Trophoblast cell (in vitro differentiated cells and primary cell): ENCODE results near the gene GSG1L.

Experiments used
- DNase-seq, 2 donors: peaks; one replicate each; pipeline ENCODE4 v3.0.0-alpha.2; 2016
- H2AFZ ChIP-seq: 2 replicates; pipeline ENCODE4 v1.6.1; 2013; ENCODE audit warnings: low read length, moderate library complexity, mild to moderate bottlenecking; ENCODE audit not compliant: insufficient read depth, poor library complexity
- H2AK5ac ChIP-seq: 2 replicates; pipeline ENCODE4 v1.6.1; 2013; ENCODE audit warnings: mild to moderate bottlenecking, low read length
- H2BK120ac ChIP-seq: 2 replicates; pipeline ENCODE4 v1.6.1; 2013; ENCODE audit warnings: low read length, mild to moderate bottlenecking, moderate library complexity; ENCODE audit not compliant: insufficient read depth, poor library complexity
- H2BK12ac ChIP-seq: 2 replicates; pipeline ENCODE4 v1.6.1; 2013; ENCODE audit warnings: mild to moderate bottlenecking, low read length, moderate library complexity
- H2BK5ac ChIP-seq: 2 replicates; pipeline ENCODE4 v1.6.1; 2013; ENCODE audit warnings: low read length, low read depth, moderate library complexity, mild to moderate bottlenecking; ENCODE audit not compliant: poor library complexity
- H3K14ac ChIP-seq: 2 replicates; pipeline ENCODE4 v1.6.1; 2013; ENCODE audit warnings: mild to moderate bottlenecking, low read length
- H3K18ac ChIP-seq: 2 replicates; pipeline ENCODE4 v1.6.1; 2013; ENCODE audit warnings: mild to moderate bottlenecking, low read length
- H3K23ac ChIP-seq: 2 replicates; pipeline ENCODE4 v1.6.1; 2013; ENCODE audit warnings: low read length
- H3K27ac ChIP-seq: 2 replicates; pipeline ENCODE4 v1.5.1; 2013; ENCODE audit warnings: low read depth, mild to moderate bottlenecking, inconsistent platforms, low read length, moderate library complexity
- H3K27me3 ChIP-seq: 2 replicates; pipeline ENCODE4 v1.6.1; 2013; ENCODE audit warnings: inconsistent platforms, mild to moderate bottlenecking, low read length, moderate library complexity; ENCODE audit not compliant: insufficient read depth
- H3K36me3 ChIP-seq, 2 experiments: 1 replicate in 1 of 2; 2 replicates in 1 of 2; pipeline ENCODE4 v1.6.1; 2013; ENCODE audit warnings: low read length in 2 of 2, mild to moderate bottlenecking in 2 of 2, moderate library complexity in 1 of 2; ENCODE audit not compliant: insufficient read depth in 2 of 2, control insufficient read depth in 1 of 2
- H3K4ac ChIP-seq: 2 replicates; pipeline ENCODE4 v1.6.1; 2013; ENCODE audit warnings: low read depth, mild to moderate bottlenecking, low read length, moderate library complexity
- H3K4me1 ChIP-seq, 2 experiments: 1 replicate in 1 of 2; 2 replicates in 1 of 2; pipeline ENCODE4 v1.6.1; 2013; ENCODE audit warnings: low read length in 2 of 2, mild to moderate bottlenecking in 2 of 2, moderate library complexity in 1 of 2; ENCODE audit not compliant: insufficient read depth in 2 of 2, control insufficient read depth in 1 of 2
- H3K4me2 ChIP-seq: 2 replicates; pipeline ENCODE4 v1.6.1; 2013; ENCODE audit warnings: inconsistent platforms, mild to moderate bottlenecking, low read length, moderate library complexity
- H3K4me3 ChIP-seq: 2 replicates; pipeline ENCODE4 v1.5.1; 2013; ENCODE audit warnings: mild to moderate bottlenecking, low read depth, low read length, inconsistent platforms
- H3K79me1 ChIP-seq: one replicate; pipeline ENCODE4 v1.6.1; 2013; ENCODE audit warnings: low read length
- H3K79me2 ChIP-seq: 2 replicates; pipeline ENCODE4 v1.6.1; 2013; ENCODE audit warnings: low read length, mild to moderate bottlenecking; ENCODE audit not compliant: control insufficient read depth, insufficient read depth, poor library complexity
- H3K9ac ChIP-seq: 2 replicates; pipeline ENCODE4 v1.6.1; 2013; ENCODE audit warnings: mild to moderate bottlenecking, low read length
- H3K9me3 ChIP-seq: 2 replicates; pipeline ENCODE4 v1.6.1; 2013; ENCODE audit warnings: low read depth, mild to moderate bottlenecking, control low read depth, inconsistent platforms, low read length; ENCODE audit not compliant: insufficient read depth
- H4K12ac ChIP-seq: 2 replicates; pipeline ENCODE4 v1.6.1; 2013; ENCODE audit warnings: low read depth, mild to moderate bottlenecking, low read length, moderate library complexity
- H4K8ac ChIP-seq: 2 replicates; pipeline ENCODE4 v1.6.1; 2013; ENCODE audit warnings: low read depth, mild to moderate bottlenecking, low read length, moderate library complexity
- H4K91ac ChIP-seq: one replicate; pipeline ENCODE4 v1.6.1; 2013; ENCODE audit warnings: low read depth, mild to moderate bottlenecking, low read length, moderate library complexity
- WGBS: extraction: QIAGEN DNeasy Blood & Tissue Kit; methylation state at CpG from one replicate; pipeline ENCODE4 v1.1.7; 2013; ENCODE audit warnings: missing lambda C conversion rate; ENCODE audit not compliant: insufficient read length, insufficient coverage; ENCODE audit errors: extremely low coverage; 5-methylcytosine and 5-hydroxymethylcytosine counted together

GSG1L gene

DNA sequence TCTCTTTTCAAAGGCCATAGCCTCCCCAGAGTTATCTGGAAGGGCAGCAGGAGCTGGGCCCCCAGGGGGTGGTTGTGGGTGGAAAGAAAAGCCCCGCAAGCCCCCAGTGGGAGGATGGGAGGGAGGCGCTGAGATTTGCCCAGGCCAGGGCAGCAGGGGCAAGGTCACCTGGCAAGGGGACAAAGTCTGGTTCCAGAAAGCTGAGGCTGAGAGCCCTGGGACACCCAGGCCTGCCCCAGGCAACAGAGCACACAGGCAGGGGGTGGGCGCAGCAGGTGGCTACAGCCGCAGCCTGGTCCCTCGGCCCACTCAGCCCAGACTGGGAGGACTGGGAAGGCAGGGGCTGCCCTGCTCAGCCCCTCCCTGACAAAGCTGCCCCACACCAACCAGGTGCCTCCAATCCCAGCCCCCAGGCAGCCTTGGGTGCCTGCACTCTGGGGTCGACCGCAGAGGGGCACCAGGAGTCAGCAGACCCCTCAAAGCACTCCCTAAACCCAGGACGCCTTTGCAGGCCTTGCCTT, 23.7 kb upstream of the GSG1L start:
- Histone ChIP-seq H2AFZ (no peak overlapping the region), H3K14ac (no peak overlapping the region), H3K36me3 (no peaks in the 10 kb centered on the region), H3K27ac (no peak overlapping the region), H2BK5ac (no peak overlapping the region), H4K8ac (no peak overlapping the region), H4K91ac (no peak overlapping the region), H3K27me3 (no peaks in the 10 kb centered on the region), H3K23ac (no peak overlapping the region), H2BK12ac (no peak overlapping the region), H2BK120ac (no peak overlapping the region), H3K4me2 (no peak overlapping the region), H3K79me2 (peaks cover 3% of the 10 kb centered on the region), H3K9me3 (peaks cover 7% of the 10 kb centered on the region), H3K9ac (no peak overlapping the region), H2AK5ac (no peak overlapping the region), H3K4ac (no peak overlapping the region), H3K79me1 (peaks cover 6% of the 10 kb centered on the region), H3K4me3 (no peak overlapping the region), H4K12ac (no peak overlapping the region), H3K18ac (no peak overlapping the region), H3K4me1 (peaks cover 16 to 19% of the 10 kb centered on the region in 2 experiments)
- no CpG with 5 or more reads among the region's 8 CpGs for WGBS
- DNase-seq, result no peak

DNA sequence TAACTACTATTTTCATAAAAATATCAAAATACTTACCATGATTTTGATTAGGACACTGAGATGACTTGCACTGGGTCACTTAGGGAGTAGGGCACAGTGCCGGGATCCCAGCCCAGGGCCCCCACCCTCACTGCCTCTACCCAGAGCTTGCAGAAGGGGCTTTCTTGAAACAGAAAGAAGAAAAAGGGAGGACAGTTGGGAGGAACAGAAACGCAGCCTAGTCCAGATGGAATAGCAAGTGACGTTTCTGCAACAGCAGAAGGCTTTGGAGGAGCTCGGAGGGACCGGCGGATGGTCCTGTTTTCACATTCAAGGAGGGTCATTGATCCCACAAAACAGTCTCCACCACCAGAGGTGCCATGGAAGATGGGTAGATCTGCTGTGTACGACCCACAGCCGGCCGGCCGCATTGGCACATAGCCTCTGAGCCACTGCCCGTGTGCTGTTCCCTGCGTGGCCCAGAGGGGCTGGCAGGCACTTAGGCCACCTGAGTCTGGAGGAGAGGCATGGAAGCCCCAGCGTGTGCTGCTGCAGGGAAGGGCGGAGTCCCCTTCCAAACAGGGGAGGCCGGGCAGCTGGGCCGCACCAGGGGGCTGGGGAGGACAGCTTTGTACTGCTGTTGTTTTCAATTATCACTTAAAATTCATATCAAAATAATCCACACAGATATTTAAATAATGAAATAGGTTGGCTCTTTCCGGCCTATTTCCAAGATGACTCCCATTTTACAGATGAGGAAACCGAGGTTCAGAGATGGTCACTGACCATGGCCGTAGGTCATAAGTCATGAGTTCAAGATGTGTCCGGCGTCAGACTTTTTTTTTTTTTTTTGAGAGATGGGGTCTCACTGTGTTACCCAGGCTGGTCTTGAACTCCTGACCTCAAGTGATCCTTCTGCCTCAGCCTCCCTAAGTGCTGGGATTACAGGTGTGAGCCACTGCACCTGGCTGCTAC, 22.9 kb upstream of the GSG1L start:
- no peak overlapping the region for H2AK5ac ChIP-seq
- no peak overlapping the region for H2BK5ac ChIP-seq
- H4K12ac ChIP-seq, result no peak overlapping the region
- H2BK120ac ChIP-seq, result no peak overlapping the region
- no peak overlapping the region for H4K91ac ChIP-seq
- H3K27ac ChIP-seq, result no peak overlapping the region
- no peak overlapping the region for H3K4ac ChIP-seq
- H3K9ac ChIP-seq, result no peak overlapping the region
- H3K4me3 ChIP-seq, result no peak overlapping the region
- H3K4me1 ChIP-seq, result peaks cover 10 to 12% of the 10 kb centered on the region in 2 experiments
- H4K8ac ChIP-seq, result no peak overlapping the region
- H3K79me2 ChIP-seq, result no peaks in the 10 kb centered on the region
- no peak overlapping the region for H3K4me2 ChIP-seq
- H3K14ac ChIP-seq, result no peak overlapping the region
- H3K23ac ChIP-seq, result no peak overlapping the region
- WGBS, result no CpG with 5 or more reads among the region's 21 CpGs
- no peaks in the 10 kb centered on the region for H3K79me1 ChIP-seq
- H3K9me3 ChIP-seq, result peaks cover 7% of the 10 kb centered on the region
- DNase-seq, result no peak
- H3K18ac ChIP-seq, result no peak overlapping the region
- H2BK12ac ChIP-seq, result no peak overlapping the region
- no peaks in the 10 kb centered on the region for H3K36me3 ChIP-seq
- H3K27me3 ChIP-seq, result no peaks in the 10 kb centered on the region
- no peak overlapping the region for H2AFZ ChIP-seq

DNA sequence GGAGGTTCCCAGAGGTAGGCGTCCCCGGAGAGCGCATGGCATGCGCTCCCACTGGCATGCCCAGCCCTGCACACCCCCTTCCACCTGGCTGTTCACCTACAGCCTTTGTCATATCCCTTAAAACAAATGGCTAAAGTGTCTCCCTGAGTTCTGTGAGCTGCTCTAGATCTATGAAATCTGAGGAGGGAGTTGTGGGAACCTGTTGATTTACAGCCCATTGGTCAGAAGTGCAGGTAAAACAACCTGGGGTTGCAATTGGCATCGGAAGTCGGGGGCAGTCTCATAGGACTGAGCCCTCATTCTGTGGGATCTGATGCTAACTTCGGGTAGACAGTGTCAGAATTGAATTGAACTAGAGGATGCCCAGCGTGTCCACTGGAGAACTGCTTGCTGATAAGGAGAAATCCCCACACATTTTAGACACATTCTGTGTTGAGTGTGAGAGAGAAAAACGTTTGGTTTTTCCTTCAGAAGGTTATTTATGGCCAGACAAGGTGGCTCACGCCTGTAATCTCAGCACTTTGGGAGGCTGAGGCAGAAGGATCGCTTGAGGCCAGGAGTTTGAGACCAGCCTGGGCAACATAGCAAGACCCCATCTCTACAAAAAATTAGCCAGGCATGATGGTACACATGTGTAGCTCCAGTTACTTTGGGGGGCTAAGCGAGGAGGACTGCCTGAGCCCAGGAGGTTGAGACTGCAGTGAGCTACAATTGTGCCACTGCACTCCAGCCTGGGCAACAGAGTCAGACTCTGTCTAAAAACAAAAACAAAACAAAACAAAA, 22.1 kb upstream of the GSG1L start:
- Histone ChIP-seq H3K4me1 (peaks cover 2 to 7% of the 10 kb centered on the region in 2 experiments), H2AK5ac (no peak overlapping the region), H2BK120ac (no peak overlapping the region), H2AFZ (no peak overlapping the region), H3K4me3 (no peak overlapping the region), H4K8ac (no peak overlapping the region), H2BK5ac (no peak overlapping the region), H3K23ac (no peak overlapping the region), H2BK12ac (no peak overlapping the region), H3K27me3 (no peaks in the 10 kb centered on the region), H3K18ac (no peak overlapping the region), H3K14ac (no peak overlapping the region), H3K9me3 (peaks cover 8% of the 10 kb centered on the region), H4K91ac (no peak overlapping the region), H3K4ac (no peak overlapping the region), H3K9ac (no peak overlapping the region), H3K4me2 (no peak overlapping the region), H3K36me3 (no peaks in the 10 kb centered on the region), H3K27ac (no peak overlapping the region), H4K12ac (no peak overlapping the region), H3K79me2 (no peaks in the 10 kb centered on the region), H3K79me1 (no peaks in the 10 kb centered on the region)
- DNase-seq, result no peak
- no CpG with 5 or more reads among the region's 12 CpGs for WGBS

DNA sequence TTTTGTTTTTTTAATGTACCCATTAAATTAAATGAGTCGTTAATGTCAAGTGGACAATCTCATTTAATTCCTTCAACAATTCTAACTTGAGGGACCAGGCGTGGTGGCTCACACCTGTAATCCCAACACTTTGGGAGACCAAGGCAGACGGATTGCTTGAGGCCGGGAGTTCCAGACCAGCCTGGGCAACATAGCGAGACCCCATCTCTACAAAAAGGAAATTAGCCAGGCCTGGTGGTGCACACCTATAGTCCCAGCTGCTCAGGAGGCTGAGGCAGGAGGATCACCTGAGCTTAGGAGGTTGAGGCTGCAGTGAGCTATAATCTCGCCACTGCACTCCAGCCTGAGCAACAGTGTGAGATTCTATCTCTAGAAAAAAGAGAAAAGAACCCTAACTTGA, 20.7 kb upstream of the GSG1L start:
- H3K79me2 ChIP-seq, result no peaks in the 10 kb centered on the region
- no CpG with 5 or more reads among the region's 6 CpGs for WGBS

More for the DNA sequence above, 20.7 kb upstream of the GSG1L start:
- Histone ChIP-seq H3K9me3 (peaks cover 3% of the 10 kb centered on the region), H3K18ac (no peak overlapping the region), H4K91ac (no peak overlapping the region), H3K4me1 (peaks cover 2 to 7% of the 10 kb centered on the region in 2 experiments), H2BK5ac (no peak overlapping the region), H3K4me2 (no peak overlapping the region), H3K23ac (no peak overlapping the region), H2BK12ac (no peak overlapping the region), H3K9ac (no peak overlapping the region), H3K4me3 (no peak overlapping the region), H3K27ac (no peak overlapping the region), H2AFZ (no peak overlapping the region), H3K79me1 (no peaks in the 10 kb centered on the region), H2BK120ac (no peak overlapping the region), H3K14ac (no peak overlapping the region), H3K36me3 (no peaks in the 10 kb centered on the region), H3K4ac (no peak overlapping the region), H2AK5ac (no peak overlapping the region), H4K8ac (no peak overlapping the region), H3K27me3 (no peaks in the 10 kb centered on the region), H4K12ac (no peak overlapping the region)
- DNase-seq, result no peak
